ENCODE data around the gene NEK6.

DNA sequence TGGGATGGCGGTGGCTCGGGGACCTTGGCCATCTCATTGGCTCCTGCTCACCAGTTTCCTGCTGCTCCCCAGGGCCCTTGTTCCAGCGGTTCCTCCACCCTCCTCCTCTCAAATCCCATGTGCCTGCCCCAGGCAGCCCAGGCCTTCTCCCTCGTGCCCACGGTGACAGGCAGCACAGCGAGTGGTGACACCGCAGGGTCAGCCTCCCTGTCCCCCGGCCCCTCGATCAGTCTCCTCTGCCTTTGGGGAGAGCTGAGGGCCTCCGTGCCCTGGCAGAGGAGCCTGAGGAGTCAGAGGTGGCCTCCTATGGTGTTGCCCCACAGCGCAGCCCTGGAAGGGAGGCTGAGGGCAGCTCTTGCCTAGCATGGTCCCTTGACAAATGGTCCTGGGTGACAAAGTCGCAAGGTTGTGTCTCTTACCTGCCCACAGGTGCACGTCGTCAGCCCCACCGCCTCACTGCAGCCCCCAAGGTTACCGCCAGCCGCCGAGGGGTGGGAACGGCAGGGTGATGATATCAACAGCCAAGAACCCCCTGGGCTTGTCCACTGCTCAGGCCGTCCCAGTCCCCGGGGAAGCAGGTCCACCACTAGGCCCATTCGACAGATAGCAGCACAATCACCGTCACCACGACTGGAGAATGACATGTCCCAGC is 49.8 kb downstream of the NEK6 start:
- TF ChIP-seq RFX5 (IDR thresholded peaks at IDR 0.05; ENCODE audit: low read depth, low read length) (no peak), MAFK (IDR thresholded peaks at IDR 0.05; ENCODE audit: low read length) (no peak), ZNF133 (CRISPR knock-in tag; IDR thresholded peaks at IDR 0.05) (no peak), ZNF175 (CRISPR knock-in tag; IDR thresholded peaks at IDR 0.05; ENCODE audit: low read depth) (no peak), ZNF766 (CRISPR knock-in tag; conservative IDR thresholded peaks at IDR 0.05) (no peak), ZNF780A (CRISPR knock-in tag; IDR thresholded peaks at IDR 0.05) (no peak), CXXC5 (CRISPR knock-in tag; IDR thresholded peaks at IDR 0.05) (no peak)
- TF ChIP-seq, protein P1, sequence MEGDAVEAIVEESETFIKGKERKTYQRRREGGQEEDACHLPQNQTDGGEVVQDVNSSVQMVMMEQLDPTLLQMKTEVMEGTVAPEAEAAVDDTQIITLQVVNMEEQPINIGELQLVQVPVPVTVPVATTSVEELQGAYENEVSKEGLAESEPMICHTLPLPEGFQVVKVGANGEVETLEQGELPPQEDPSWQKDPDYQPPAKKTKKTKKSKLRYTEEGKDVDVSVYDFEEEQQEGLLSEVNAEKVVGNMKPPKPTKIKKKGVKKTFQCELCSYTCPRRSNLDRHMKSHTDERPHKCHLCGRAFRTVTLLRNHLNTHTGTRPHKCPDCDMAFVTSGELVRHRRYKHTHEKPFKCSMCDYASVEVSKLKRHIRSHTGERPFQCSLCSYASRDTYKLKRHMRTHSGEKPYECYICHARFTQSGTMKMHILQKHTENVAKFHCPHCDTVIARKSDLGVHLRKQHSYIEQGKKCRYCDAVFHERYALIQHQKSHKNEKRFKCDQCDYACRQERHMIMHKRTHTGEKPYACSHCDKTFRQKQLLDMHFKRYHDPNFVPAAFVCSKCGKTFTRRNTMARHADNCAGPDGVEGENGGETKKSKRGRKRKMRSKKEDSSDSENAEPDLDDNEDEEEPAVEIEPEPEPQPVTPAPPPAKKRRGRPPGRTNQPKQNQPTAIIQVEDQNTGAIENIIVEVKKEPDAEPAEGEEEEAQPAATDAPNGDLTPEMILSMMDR (IDR thresholded peaks at IDR 0.05 in 2 of 3, conservative IDR thresholded peaks at IDR 0.05 in 1 of 3; ENCODE audit: insufficient read depth in 2 of 3, low read depth in 1 of 3, low read length in 3 of 3) = no peak

Data from K562 (cell line).